Subcutaneous adipose tissue (tissue), 4 donors: ENCODE results near the gene DIRAS1. TPM values are rescaled to one million over a fixed set of nuclear protein-coding genes. Genes with fewer than 3 reads are reported as not detected.

Experiments used
- total RNA-seq, 4 donors: library from RNA; depleted of rRNA; stranded (reverse); fragments of >200 nt; gene quantifications; one replicate each; pipeline ENCODE4 v1.1.0, GENCODE V29; 2016
- TF ChIP-seq, protein P1 (sequence below): fragments of 450-650 bp; IDR thresholded peaks from one replicate; pipeline ENCODE4 v1.5.1; 2016; ENCODE audit warnings: low read depth, mild to moderate bottlenecking, control low read depth, antibody characterized with exemption, moderate library complexity

DIRAS1 gene
- total RNA-seq, 4 donors from 2014 or later = 0.16 to 0.85 (median 0.44) TPM; not detected in 1

DNA sequence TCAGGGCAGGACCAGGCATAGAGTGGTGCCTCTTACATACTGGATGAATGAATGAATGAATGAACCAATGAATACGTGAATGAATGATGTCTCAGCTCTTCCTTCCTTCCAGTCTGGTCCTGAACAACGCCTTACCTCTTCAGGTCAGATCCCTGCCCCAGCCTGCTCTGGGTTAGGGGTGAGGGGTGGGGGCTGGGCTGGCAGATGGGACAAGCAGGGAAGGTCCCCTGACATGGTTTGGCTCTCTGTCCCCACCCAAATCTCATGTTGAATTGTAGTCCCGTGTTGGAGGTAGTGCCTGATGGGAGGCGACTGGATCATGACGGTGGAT, 9.3 kb downstream of the DIRAS1 start:
- TF ChIP-seq, protein P1, sequence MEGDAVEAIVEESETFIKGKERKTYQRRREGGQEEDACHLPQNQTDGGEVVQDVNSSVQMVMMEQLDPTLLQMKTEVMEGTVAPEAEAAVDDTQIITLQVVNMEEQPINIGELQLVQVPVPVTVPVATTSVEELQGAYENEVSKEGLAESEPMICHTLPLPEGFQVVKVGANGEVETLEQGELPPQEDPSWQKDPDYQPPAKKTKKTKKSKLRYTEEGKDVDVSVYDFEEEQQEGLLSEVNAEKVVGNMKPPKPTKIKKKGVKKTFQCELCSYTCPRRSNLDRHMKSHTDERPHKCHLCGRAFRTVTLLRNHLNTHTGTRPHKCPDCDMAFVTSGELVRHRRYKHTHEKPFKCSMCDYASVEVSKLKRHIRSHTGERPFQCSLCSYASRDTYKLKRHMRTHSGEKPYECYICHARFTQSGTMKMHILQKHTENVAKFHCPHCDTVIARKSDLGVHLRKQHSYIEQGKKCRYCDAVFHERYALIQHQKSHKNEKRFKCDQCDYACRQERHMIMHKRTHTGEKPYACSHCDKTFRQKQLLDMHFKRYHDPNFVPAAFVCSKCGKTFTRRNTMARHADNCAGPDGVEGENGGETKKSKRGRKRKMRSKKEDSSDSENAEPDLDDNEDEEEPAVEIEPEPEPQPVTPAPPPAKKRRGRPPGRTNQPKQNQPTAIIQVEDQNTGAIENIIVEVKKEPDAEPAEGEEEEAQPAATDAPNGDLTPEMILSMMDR = no peak

DNA sequence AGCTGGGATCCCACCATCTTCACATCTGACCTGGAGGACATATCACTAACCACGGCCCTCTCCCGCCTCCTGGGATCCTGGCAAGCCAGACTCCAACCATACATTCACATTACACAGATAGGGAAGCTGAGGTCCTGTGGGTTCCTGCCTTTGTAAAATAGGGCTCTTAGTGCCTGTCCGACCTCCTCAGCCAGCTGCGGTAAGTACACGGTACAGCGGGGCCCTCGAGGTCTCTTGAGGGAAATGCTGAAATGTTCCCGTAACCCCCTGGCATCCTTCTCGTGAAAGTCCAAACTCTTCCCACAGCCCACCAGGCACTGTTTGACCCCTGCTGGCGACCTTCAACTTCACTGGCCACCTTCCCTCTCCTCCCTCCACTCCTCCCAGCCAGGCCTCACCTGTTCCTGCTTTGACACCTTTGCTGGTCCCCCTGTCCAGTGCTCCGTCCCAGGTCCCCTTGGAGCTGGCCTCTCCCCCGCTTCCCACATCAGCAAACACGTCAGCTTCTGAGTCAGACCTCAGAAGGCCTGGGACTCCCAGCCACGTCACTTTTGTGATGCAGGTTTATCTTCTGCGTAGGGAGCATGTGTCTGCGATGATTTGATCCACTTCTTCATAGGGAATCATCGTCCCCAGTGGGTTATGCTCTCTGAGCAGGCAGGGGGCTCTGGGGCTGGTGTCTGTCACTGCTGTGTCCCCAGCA, 9.8 kb downstream of the DIRAS1 start:
- TF ChIP-seq, protein P1 = no peak

DNA sequence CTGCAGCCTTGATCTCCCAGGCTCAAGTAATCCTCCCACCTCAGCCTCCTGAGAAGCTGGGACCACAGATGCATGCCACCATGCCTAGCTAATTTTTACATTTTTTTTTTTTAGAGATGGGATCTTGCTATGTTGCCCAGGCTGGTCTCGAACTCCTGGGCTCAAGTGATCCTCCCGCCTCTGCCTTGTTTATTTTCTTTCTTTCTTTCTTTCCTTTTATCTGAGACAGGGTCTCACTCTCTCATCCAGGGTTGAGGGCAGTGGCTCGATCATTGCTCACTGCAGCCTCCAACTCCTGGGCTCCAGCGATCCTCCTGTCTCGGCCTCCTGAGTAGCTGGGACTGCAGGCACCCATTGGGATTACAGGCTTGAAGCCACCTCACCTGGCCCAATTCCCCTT, 14.9 kb downstream of the DIRAS1 start:
- TF ChIP-seq, protein P1 = no peak

DNA sequence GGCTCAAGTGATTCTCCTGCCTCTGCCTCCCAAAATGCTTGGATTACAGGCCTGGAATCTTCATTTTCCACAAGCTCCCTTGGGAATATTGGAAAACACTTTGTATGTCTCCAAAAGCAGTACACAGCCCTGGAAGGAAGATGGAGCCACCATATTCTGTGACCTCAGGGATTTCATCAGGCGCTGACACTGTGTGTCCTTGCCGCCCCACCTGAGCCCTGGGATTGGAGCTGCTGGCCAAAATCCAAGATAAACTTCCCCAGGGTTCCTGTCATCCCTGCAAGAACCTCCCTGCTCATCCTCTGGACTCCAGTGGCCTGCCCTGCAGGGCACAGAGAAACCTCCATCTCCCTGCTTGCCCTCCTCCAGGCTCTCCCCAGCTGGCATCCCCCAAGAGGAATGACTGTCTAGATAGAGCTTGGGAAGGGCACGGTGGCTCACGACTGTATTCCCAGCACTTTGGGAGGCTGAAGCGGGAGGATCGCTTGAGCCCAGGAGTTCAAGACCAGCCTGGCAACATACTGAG, 17.4 kb downstream of the DIRAS1 start:
- TF ChIP-seq, protein P1 = no peak

DNA sequence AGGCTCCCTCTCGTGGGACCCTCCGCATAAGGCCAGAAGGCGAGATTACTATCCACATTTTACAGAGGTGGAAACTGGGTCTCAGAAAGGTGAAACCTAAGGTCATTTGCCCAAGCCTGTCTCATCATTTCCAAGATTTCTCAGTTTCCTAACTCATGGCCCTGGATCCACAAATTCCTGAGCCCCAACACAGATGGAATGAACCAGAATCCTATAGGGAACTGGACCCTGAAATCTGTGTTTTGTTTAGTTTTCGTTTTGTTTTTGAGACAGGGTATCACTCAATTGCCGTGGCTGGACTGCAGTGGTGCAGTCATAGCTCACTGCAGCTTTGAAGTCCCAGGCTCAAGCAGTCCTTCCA, 18.1 kb downstream of the DIRAS1 start:
- TF ChIP-seq, protein P1 = no peak

DNA sequence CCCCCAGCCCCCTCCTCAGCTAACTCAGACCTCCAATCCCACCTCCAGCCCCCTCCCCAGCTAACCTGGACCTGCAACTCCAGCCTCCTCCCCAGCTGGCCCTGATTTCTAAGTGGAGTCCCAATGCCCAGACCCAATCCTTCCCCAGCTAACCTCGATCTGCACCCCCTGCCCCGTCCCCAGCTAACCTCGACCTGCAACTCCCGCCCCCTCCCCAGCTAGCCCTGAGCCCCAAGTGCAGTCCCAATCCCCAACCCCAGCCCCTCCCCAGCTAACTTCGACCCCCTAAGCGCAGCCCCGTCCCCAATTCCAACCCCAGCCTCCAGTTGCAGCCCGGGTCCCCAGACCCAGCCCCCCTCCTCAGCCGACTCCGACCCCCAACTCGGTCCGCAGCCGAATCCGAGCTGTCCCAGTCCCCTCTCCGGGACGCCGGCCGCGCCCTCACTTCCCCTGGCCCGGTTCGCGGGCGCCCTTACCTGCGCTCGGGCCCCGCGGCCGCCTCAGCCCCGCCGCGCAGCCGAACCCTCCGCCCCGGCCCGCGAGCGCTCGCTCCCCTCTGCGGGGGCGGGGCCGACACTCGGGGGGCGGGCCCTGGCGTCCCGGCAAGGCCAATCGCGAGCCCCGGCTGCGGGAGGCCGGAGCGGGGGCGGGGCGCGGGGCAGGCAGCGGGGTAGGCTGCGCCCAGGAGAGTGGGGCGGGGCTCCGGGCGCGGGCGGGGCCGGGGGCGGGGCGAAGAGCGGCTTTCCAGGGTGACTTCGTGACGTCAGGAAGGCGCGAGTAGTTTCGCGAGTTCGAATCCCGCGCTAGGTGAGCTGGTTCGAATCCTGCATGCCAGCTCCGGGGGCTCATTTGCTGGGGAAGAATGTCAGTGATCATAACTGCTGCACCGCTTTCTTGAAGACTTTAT, 18.7 kb downstream of the DIRAS1 start, which contains the start of gene GNG7:
TSS of gene GNG7 (minus strand) at position 525 of the 907 bp plus-strand sequence. CDS start 182,006 bp downstream, outside the sequence.
- TF ChIP-seq, protein P1 = no peak
